COLO829 (cell line): ENCODE data around the gene SART1.

ENCODE experiments used
- DNase-seq: peaks from one replicate; pipeline ENCODE4 v3.0.0; 2012; ENCODE audit warnings: low spot score

SART1 gene

DNA sequence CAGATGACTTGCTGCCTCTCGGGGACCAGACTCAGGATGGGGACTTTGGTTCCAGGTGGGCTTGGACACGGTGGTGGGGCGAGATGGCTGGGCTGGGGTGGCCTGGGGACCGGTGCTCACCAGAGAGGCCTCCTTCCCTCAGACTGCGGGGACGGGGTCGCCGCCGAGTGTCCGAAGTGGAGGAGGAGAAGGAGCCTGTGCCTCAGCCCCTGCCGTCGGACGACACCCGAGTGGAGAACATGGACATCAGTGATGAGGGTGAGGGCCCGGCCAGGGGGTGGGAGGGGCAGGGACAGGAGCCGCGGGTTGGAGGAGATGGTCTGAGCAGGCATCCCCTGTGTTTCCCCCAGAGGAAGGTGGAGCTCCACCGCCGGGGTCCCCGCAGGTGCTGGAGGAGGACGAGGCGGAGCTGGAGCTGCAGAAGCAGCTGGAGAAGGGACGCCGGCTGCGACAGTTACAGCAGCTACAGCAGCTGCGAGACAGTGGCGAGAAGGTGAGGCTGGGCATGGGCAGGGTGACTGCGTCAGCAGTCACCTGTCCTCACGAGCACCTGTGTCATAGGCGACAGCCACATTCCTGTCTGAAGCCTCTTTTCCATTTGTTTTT lies 5.9 kb downstream of the SART1 start:
- no peak for DNase-seq

DNA sequence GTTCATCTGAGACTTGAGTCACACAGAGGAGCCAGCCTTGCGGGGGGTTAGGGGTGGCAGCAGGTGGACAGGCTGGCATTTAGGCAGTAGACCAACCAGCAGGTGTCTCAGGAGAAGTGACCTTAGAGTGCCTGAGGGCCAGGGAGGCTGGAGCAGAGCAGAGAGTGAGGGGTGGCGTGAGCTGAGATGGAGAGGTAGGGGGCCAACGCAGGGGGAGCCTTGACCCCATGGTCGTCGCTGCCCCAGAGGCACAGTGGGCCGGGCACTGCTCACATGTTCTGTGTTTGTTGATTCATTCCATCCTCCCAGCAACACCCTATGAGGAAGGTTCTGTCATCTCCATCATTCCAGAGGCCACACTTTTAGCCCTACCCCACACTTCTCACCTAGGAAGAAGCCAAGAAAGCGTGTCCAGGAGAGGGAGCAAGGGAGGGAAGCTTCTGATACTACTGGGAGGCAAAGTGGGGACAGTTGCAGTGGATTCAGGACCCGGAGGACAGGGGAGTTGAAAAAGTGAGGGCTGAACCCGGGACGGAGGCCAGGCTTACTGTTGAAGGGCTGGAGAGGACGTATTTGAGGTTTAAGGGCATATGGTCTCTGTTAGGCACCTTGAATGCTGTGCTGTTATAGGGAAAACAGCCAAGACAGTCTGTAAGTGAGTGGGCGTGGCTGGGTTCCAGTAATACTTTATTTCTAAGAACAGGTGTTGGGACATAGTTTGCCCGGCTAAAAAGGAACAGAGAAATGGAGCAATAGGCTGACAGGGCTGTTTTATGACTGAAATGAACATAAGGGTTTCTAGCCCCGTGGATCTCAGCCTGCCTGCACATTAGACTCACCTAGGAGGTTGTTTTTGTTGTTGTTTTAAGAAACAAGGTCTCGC lies 7.3 kb downstream of the SART1 start:
- no peak for DNase-seq

DNA sequence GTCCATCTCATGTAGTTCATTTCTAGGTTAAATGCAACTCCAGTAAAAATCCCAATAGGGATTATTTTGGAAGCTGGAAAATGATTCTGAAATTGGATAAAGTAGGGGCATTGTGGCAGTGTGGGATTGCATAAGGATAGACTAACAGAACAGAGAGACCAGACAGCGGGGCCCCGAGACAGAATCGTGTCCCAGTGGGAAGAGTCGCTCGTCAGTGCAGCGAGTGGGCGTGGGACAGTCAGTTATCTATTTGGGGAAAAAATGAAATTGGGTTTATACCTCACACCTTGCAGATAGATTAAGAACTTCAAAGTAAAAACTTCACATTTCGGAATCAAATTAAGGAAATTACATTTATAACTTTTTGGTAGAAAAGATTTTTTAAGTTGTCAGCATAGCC lies 10.6 kb downstream of the SART1 start:
- DNase-seq, result no peak

DNA sequence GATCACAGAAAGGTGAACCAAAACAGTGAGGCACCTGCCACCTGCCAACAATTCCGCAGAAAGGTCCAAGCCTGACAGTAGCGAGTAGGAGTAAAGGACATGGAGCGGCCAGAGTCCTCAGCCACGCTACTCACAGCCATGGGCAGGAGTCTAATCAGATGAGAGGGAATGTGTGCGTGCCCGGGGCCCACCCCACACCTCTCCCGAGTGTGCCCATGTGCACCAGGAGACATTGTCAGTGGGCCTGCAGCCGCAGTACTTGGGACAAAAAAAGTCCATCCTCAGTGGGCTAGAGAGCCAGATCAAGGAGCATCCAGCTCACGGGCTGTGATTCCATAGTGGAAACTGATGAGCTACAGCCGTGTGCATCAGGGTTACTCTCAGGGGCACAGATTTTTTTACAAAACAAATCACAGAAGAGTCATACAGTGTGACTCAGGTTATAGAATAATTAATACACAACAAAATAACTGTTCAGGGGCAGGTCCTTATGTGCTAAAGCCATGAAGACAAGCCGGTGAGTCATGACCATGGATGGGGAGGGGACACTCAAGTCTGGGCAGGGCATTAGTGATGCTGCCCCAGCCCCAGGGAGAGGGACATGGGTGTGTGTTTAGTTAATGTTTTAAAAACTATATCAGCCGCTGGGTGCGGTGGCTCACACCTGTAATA lies 12.0 kb downstream of the SART1 start:
- DNase-seq, result no peak

DNA sequence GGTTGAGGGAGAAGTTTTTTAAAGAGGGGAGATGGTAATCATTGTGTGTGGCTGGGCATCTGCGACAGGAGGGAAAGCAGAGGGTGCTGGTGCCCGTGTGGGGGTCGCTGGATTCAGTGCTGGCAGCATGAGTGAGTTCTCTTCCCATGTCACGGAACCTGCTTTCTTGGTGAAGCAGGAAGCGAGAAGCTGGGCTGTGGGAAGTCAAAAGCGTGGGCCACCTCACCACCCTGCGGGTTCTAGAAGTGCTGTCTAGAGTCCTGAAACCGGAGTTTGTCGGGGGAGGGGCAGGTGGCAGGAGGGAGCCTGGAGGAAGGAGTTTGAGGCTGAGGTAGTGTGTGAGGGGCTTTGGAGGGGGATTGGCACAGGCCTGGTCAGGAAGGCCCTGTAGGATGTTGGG lies 14.2 kb downstream of the SART1 start:
- DNase-seq, result no peak

DNA sequence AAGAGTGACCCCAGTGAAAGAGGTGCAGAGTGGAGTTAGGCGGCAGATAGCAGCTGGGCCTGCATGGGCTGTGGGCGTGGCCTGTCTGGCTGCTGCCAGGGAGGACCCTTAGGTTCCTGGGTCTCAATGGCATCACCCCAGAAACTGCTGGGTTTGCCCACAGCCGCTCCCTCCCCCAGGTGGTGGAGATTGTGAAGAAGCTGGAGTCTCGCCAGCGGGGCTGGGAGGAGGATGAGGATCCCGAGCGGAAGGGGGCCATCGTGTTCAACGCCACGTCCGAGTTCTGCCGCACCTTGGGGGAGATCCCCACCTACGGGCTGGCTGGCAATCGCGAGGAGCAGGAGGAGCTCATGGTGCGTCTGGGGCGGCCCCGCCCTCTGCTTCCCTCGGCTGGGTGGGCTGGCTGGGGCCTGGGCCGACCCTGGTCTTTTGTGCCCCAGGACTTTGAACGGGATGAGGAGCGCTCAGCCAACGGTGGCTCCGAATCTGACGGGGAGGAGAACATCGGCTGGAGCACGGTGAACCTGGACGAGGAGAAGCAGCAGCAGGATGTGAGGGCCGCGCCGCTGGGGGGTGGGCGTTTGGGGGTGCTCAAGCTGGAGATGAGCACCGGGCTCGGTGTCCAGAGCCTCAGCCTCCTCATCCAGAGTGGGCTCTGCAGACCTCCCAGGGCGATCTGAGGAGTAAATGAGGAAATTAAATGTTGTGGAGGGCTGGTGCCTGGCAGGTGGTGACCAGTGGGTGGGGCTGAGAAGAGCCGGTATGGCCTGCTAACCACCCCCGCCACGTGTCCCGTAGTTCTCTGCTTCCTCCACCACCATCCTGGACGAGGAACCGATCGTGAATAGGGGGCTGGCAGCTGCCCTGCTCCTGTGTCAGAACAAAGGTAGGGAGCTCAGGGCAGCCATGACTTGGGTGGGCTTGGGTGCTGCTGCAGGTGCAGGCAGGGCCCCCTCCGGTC lies 15.0 kb downstream of the SART1 start:
- DNase-seq, result no peak

DNA sequence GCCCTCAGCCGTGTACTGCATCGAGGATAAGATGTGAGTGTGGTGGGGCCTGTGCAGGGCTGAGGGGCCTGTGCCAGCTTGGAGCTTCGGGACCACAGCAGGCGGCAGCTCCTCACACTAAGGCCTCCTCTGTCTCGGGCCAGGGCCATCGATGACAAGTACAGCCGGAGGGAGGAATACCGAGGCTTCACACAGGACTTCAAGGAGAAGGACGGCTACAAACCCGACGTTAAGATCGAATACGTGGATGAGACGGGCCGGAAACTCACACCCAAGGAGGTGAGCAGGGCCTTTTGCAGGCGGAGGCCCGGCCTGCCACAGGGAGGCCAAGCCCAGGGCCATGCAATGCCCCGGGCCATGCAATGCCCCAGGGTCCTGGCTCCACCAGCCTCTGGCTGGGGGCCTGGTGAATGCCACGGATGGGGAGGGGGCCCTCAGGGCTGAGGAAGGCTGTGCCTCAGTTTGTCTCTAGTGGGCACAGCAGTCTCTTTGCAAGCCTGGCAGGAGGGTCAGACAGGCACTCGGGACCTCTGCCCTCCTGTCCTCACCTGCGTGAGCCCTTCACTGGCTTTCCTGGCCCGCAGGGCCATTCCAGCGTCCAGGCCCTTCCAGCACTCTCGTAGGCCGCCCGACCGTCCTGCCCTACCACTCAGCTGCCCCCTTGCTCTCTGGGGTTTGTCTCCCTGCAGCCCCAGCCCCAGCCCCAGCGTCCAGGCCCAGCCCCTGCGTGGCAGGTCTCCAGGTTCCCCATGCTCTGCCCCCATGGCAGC lies 16.3 kb downstream of the SART1 start:
- no peak for DNase-seq

DNA sequence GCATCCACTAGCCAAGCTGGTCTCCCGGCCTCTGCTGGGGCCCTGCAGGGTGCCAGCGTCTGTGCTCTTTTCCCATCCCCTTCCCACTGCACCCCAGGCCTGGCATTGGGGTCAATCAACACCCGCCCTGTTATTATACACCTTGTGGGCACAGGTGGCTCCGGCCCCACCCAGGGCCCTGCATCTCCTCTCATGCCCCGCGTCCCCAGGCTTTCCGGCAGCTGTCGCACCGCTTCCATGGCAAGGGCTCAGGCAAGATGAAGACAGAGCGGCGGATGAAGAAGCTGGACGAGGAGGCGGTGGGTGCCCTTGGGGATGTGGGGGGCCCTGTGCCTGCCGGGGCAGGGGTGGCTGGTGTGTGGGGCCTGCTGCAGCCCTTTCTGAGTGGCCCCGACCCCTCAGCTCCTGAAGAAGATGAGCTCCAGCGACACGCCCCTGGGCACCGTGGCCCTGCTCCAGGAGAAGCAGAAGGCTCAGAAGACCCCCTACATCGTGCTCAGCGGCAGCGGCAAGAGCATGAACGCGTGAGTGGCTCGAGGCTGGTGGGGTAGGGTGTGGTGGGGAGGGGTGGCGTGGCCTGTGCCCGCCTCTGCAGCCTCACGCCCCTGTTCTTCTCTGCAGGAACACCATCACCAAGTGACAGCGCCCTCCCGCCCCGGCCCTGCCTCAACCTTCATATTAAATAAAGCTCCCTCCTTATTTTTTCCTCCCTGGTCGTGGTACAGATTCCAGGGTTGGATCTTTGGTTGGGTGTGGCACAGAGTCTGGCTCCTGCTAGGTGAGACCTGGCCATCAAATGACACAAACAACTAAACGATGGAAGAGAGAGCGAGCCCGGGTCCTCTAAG lies 17.1 kb downstream of the SART1 start:
- no peak for DNase-seq

DNA sequence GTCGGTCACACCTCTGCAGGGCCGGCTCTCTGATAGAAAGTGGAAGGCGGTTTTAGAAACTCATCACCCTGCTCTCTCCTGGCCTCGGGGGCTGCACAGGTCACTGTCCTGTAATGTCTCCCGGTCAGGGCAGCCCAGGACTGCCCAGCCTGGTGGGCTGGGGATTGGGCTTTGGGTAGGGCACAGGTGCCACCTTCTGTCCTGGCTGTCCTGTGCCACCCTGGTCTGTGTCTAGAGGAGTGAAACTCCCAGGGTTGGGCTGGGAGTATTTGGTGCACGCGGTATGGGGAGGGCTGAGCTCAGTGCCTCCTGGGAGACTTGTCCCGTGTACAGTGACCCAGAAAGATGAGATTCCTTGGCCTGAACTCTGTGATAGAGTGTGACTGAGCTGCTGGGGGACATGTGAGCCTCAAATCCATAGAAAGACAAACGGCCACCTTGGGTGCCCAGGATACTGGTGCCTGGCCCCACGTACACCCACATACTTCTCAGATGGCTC lies 17.8 kb downstream of the SART1 start:
- no peak for DNase-seq

DNA sequence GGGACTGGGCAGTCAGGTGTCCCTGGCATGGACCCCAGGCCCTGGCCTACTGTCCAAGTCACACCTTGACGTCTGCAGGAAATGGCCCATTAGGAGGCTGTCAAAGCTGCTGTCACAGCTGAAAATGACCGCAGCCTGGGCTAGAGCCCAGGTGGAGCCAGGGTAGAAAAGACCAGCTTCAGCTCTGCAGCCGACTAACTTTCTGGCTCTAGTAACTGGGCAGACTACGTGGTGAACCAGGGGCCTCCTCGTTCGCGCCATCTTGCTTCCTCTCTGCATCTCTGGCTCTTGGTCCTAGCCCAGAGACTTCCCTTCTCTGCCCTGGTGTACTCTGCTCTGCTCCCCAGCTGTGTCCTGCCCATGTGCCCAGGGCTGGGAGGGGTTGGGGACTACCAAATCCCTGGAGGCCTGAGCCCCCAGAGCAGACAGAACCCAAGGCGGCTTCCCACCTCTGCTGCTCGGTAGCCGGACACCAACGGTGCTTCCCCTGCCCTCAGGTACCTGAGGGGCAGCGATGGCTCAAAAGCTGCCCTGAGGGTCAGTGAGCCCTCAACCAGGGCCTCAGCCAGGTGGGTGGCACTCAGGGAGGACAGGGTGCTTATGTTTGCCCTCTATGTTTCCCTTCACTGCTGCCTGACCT lies 19.7 kb downstream of the SART1 start:
- no peak for DNase-seq

DNA sequence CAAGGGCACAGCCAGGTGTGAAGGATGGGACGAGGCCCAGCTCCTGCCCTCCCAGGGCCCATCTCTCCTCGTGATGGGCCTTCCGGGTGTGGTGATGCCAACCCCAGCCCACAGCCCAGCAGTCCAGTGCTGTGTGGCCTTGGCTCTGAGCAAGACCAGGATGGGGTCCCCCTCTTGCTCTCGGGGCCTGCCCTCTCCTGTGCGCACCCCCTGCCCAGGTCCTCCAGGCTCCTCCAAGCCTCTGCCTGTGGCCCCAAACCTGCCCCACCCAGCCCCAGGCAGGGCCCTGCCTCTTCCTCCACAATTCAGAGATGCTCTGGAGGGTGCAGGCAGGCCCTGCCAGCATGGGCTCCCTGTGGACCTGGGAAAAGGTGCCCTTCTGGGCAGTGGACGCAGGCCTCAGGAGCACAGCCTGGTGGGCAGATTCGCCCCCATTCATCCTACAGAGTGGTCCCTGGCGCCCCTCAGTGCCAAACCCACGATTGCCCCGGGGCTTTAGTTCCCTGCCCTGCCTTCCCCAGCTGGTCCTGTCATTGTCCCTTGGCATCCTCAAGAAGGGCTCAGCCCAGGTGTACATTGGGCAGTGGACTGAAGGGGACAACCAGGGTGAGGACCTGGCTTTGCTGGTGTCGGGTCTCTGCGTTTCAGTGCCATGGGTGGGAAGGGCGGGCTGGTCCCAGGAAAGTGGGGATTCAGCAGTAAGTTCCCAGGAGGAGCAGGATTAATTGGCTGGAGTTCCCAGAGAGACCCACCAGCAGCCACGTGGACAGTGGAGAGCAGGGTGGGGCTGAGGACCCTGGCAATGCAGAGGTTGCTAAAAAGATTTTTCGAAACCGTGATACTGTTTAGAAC lies 20.7 kb downstream of the SART1 start:
- DNase-seq, result no peak

DNA sequence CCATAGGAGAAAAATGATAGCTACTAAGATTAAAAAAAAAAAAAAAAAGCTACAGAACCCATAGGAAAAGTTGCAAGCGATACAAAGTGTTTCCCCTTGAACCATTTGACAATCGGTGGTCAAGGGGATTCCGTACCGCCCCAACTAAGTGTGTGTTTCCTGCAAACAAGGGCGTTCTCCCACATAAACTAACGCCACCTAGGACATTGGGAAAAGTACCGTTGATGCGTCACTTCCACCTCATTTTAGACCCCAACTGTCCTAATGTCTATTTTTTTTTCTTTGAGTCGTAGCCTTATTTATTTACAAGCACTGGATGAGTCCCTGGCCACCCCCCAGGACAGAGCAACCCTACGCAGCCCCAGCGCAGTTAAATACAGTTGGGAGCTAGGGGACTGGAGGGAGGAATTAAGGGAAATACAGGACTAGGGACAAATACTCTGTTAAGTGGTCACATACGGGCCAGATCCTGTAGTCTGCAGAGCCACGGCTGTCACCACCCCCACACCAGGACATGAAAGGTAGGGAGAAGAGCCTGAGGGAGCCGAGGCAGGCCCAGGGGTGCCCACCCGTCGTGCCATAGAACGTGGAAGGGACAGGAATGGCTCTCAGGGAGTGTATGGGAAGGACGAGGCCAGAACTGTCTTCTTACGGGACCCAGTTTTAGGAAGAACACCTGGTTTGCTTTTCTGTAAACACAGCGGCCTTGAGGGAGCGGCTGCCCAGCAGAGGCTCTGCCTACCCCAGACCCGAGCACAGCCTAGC lies 21.5 kb downstream of the SART1 start:
- no peak for DNase-seq

DNA sequence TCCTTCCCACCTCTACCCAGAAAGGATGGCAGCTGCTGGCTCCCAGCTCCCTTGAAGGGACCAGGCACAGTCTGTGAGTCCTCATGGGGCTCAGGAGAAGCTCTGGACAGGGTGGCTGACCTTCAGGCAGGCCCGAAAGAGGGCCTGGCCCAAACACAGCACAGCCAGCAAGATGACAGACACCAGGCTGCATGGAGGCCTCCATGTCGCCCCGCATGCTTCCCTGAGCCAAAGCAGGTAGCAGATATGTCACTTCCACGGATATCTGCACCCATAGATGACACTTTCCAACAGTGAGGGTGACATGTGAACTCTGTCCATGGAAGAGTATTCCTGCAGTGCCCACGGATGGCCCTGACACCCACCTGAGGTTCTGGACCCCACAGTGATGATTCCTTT lies 22.1 kb downstream of the SART1 start:
- DNase-seq, result no peak

DNA sequence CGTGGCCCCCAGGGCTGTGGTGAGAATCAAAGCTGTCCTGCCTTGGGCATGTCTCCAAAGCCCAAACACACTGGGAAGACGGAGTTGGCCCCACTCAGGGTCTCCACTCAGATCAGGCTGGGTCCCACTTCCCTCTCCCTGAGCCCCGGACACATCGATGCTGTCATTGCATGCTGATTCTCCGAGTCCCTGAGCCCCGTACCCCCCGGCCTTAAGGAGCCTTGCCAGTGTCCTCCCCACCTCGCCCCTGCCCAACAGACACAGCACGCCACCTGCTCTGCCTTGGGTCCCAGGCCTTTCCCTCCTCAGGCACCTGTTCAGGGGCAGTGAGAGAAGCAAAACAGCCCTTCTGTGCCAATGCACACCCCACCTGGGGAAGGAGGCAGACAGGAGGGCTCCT lies 25.8 kb downstream of the SART1 start:
- DNase-seq, result no peak

DNA sequence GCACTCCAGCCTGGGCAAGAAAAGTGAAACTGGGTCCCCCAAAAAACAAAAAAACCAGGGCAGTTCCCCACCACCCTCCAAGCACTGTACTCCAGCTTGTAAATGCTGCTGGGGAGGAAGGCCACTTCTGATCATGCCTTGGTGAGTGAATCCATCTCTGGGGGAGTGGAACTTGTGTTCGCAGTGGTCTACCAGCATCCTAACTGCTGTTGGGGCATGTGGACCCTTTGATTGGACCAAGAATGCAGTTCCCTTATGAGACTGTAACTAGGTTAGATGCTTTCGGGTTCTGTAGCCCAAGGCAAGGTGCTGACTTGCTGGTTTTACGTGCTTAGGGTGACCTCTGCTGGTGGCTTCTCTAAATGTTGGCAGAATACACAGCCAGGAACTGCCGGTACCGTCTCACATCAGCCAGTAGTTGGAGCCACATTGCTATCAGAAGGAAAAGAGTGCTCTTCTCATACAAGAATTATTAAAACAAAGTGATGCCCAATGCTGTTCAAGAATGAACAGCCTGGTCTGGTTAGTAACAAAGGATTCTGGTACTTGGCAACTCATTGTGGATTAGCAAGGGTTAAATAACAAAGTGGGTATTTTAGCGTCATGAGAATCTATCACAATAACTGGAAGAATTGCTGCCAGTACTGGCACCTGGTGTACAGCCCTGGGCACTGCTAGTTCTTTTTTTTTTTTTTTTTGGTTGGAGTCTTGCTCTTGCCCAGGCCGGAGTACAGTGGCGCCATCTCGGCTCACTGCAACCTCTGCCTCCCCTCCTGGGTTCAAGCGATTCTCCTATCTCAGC lies 27.5 kb downstream of the SART1 start:
- peak; percentile 92 for DNase-seq

DNA sequence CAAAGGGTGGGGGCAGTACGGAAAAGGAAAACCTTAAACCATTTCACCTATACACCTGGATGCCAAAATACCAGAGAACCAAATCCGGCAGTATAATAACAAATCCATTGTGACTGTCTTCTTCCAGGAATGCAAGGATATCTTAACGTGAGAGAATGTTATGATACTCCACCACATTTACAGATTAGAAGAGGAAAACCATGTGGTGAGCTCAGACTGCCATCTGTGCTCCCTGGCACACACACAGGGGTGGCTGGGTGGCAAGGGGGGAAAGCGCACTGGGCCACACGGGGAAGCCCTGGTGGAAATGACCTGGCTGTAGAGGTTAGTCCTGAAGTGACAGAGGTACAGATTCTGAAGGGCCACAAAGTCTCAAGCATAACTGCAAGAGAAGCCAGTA lies 30.5 kb downstream of the SART1 start:
- no peak for DNase-seq

DNA sequence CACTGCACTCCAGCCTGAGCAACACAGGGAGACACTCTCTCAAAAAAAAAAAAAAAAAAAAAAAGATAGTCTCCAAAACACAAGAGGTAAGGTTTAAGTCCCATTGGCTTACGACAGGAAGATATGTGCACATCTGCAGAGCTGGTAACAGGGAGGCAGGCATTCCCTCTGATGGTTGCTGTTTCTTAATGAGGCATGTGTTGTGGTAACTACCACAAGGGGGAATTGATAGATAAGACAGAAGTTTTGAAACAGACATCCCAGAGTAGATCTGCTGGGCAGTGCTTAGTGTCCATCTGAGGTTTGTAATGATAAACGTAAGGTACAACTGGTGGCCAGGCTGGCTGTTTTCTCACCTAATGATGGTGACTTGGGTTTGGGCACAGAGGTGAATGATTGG lies 35.8 kb downstream of the SART1 start:
- DNase-seq, result no peak
